ENCODE results near the gene TEKT4. TPM values are rescaled to one million over a fixed set of nuclear protein-coding genes. Genes with fewer than 3 reads are reported as not detected.
"Not testable (repeated sequence)": the region's sequence is repeated elsewhere in the genome, so short reads cannot be mapped to it uniquely, and the experiment has no call there.

The TEKT4 gene
- total RNA-seq, 4 donors from 2014 or later, result not detected

DNA sequence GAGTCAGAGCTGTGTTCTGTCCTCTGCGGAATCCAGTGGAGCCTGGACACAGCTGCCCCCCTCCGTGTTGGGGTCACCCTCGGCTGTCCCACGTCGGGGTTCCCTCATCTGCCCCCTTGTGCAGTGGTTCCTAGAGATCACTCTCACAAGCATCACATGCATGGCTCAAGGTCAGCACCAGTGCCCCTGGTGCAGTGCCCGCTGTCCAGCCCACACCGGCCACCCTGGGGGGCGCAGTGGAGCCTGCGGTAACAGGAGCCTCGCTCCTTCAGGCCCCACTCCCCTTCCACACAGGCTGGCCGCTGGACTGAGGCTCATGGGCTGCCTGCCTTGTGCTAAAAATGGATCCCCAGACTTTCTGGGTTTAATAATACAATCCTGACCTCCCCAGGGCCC, 8.8 kb downstream of the TEKT4 start:
- H3K4me3 ChIP-seq, result no peak overlapping the region
- TF ChIP-seq POLR2A (IDR thresholded peaks at IDR 0.05), result no peak
- TF ChIP-seq, protein P1, sequence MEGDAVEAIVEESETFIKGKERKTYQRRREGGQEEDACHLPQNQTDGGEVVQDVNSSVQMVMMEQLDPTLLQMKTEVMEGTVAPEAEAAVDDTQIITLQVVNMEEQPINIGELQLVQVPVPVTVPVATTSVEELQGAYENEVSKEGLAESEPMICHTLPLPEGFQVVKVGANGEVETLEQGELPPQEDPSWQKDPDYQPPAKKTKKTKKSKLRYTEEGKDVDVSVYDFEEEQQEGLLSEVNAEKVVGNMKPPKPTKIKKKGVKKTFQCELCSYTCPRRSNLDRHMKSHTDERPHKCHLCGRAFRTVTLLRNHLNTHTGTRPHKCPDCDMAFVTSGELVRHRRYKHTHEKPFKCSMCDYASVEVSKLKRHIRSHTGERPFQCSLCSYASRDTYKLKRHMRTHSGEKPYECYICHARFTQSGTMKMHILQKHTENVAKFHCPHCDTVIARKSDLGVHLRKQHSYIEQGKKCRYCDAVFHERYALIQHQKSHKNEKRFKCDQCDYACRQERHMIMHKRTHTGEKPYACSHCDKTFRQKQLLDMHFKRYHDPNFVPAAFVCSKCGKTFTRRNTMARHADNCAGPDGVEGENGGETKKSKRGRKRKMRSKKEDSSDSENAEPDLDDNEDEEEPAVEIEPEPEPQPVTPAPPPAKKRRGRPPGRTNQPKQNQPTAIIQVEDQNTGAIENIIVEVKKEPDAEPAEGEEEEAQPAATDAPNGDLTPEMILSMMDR (IDR thresholded peaks at IDR 0.05 in 4 of 5, conservative IDR thresholded peaks at IDR 0.05 in 1 of 5), result no peak
- in situ Hi-C loops (cut with MboI; ENCODE audit: low sequenced_read_pairs in 4 of 4), result no loop called here

DNA sequence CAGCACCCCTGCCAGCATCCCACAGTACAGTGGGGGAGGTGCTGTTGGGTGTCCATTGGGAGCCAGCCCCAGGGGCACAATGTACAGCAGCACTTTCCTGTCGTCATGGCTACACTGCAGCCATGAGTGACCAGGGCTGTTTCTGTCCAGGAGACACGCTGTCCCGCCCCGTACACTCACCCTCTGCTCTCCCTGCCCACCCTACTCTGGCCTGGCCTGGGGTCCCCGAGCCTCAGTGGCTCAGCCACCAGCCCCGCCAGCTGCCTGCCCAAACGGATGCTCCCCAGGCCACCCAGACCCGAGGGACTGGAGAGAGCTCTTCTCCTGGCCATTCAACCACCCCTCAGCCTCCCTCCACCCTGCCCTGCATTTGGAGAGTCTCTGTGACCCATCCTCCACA, 9.3 kb downstream of the TEKT4 start:
- in situ Hi-C loops (cut with MboI; ENCODE audit: low sequenced_read_pairs in 4 of 4) (no loop called here), intact Hi-C loops (cut with DNase I; ENCODE audit: low total_unique reads) (no loop called here)
- Histone ChIP-seq H3K27ac (no peak overlapping the region), H3K36me3 (no peaks in the 10 kb centered on the region), H3K27me3 (peaks cover 0 to 2% (median 0%) of the 10 kb centered on the region in 3 donors), H3K9me3 (no peaks in the 10 kb centered on the region), H3K4me1 (no peaks in the 10 kb centered on the region), H3K4me3 (no peak overlapping the region)
- DNase-seq (no peak), ATAC-seq (no peak)
- TF ChIP-seq, protein P1 (IDR thresholded peaks at IDR 0.05 in 4 of 5, conservative IDR thresholded peaks at IDR 0.05 in 1 of 5), result no peak
- no peak for TF ChIP-seq POLR2A (IDR thresholded peaks at IDR 0.05)

More for the DNA sequence above, 8.8 kb downstream of the TEKT4 start:
- H3K27ac ChIP-seq, result no peak overlapping the region
- H3K9me3 ChIP-seq, result no peaks in the 10 kb centered on the region
- H3K27me3 ChIP-seq, result peaks cover 0 to 2% (median 0%) of the 10 kb centered on the region in 3 donors
- H3K36me3 ChIP-seq, result no peaks in the 10 kb centered on the region
- no peak for ATAC-seq
- intact Hi-C loops (cut with DNase I; ENCODE audit: low total_unique reads), result no loop called here
- DNase-seq, result no peak
- no peaks in the 10 kb centered on the region for H3K4me1 ChIP-seq

DNA sequence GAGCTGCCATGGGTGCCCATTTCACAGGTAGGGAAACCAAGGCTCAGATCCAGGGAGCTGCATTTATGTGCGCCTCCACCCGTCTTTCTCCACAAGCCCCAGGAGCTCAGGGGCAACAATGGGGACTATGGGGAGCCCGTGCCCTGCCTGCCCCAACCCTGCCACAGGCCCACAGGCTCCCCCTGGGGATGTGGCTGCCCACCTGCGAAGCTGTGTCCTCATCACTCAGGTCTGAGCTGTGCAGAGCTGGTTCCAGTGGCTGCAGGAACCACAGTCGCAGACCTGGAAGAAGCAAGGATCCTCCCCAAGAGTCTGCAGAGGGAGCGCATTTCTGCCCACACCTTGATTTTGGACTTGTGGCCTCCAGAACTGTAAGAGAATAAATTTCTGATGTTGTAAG, 9.8 kb downstream of the TEKT4 start:
- Histone ChIP-seq H3K27ac (no peak overlapping the region), H3K9me3 (no peaks in the 10 kb centered on the region), H3K4me3 (no peak overlapping the region), H3K4me1 (no peaks in the 10 kb centered on the region), H3K27me3 (no peaks in the 10 kb centered on the region), H3K36me3 (no peaks in the 10 kb centered on the region)
- TF ChIP-seq, protein P1 (IDR thresholded peaks at IDR 0.05 in 4 of 5, conservative IDR thresholded peaks at IDR 0.05 in 1 of 5), result no peak
- TF ChIP-seq POLR2A (IDR thresholded peaks at IDR 0.05), result no peak
- intact Hi-C loops (cut with DNase I; ENCODE audit: low total_unique reads) (no loop called here), in situ Hi-C loops (cut with MboI; ENCODE audit: low sequenced_read_pairs in 4 of 4) (no loop called here)
- no peak for ATAC-seq
- DNase-seq, result no peak

DNA sequence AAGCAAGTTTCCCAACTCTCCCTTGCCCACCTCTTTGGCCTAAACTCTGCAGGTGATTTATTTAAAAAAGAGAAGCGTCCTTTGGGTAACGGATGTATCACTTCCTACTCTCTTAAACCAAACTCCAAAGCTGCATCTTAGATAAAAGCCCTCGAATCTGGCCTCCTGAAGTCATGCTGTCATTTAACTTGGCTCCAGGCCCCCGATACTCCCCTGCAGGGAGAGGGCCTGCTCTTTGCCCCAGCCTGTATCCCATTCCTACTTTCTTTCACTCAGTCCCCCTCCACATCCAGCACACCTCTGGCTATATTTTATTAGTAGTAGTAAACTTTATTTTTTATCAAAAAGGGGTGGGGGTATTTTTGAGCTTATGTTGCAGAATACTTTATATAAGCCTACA, 19.0 kb downstream of the TEKT4 start:
- Histone ChIP-seq H3K27me3 (peaks cover 0 to 3% (median 0%) of the 10 kb centered on the region in 3 donors), H3K9me3 (no peaks in the 10 kb centered on the region), H3K27ac (no peak overlapping the region), H3K36me3 (no peaks in the 10 kb centered on the region), H3K4me3 (no peak overlapping the region), H3K4me1 (no peaks in the 10 kb centered on the region)
- intact Hi-C loops (cut with DNase I; ENCODE audit: low total_unique reads), result no loop called here
- DNase-seq (no peak), ATAC-seq (no peak)
- in situ Hi-C loops (cut with MboI; ENCODE audit: low sequenced_read_pairs in 4 of 4), result no loop called here
- TF ChIP-seq POLR2A (IDR thresholded peaks at IDR 0.05), result no peak
- TF ChIP-seq, protein P1 (IDR thresholded peaks at IDR 0.05 in 4 of 5, conservative IDR thresholded peaks at IDR 0.05 in 1 of 5), result no peak

DNA sequence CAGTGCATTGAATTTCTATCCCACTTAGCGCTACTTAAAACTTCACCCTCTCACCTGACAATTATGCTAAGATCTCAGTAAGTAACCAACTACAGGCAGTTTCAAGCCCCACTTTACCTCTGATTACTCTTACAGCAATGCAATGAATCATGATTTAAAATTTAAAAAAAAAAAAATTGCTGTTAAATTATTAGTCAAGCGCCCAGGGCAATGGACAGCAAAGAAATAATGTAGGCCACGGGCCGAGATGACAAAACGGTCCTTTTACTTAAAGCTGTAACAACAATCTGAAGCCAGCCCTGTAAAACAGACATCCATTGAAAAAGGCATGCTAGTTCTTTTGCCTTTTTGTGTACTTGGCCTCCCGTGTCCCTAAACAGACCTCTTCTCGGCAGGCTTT, 24.0 kb downstream of the TEKT4 start:
- H3K4me1 ChIP-seq; intact Hi-C loops (cut with DNase I; ENCODE audit: low total_unique reads); DNase-seq; H3K36me3 ChIP-seq; H3K27me3 ChIP-seq; H3K27ac ChIP-seq; H3K9me3 ChIP-seq; in situ Hi-C loops (cut with MboI; ENCODE audit: low sequenced_read_pairs in 4 of 4); ATAC-seq; H3K4me3 ChIP-seq: not testable (repeated sequence)

DNA sequence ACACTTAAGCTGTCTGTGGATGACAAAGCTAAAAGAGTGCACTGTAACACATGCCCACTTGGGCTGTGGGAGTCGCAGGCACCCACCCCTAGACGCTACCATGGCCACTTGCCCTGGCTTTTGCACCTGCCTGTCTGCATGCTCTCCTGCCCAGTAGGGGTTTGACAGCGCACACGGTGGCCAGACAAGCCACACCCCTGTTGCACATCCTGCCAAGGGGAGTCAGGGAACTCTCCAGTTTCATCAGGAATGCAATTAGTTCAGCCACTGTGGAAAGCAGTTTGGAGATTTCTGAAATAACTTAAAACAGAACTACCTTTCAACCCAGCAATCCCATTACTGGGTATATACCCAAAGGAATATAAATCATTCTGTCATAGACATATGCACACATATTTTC, 35.7 kb downstream of the TEKT4 start:
- in situ Hi-C loops (cut with MboI; ENCODE audit: low sequenced_read_pairs in 4 of 4); DNase-seq; H3K27ac ChIP-seq; intact Hi-C loops (cut with DNase I; ENCODE audit: low total_unique reads); H3K36me3 ChIP-seq; H3K4me1 ChIP-seq; H3K27me3 ChIP-seq; ATAC-seq; H3K4me3 ChIP-seq; H3K9me3 ChIP-seq: not testable (repeated sequence)

All from gastrocnemius medialis (tissue), 4 donors.